Measurements from ENCODE around the gene ACTL8.

ACTL8 gene

DNA sequence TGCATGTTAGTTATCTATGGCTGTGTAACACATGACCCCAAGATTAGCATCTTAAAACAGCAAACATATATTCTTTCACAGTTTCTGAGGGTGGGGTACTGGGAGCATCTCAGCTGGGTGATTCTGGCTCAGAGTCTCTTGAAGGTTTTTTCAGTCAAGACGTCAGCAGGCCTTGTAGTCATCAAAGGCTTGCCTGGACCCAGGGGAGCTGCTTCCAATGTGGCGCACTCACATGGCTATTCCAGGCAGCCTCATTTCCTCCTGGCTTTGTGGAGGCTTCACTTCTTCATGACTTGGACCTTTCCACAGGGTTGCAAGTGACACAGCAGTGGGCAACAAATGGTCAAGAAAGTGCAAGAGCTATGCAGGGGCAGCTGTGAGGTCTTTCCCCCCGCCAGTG, 114.7 kb downstream of the ACTL8 start:
- TF ChIP-seq, protein P1, sequence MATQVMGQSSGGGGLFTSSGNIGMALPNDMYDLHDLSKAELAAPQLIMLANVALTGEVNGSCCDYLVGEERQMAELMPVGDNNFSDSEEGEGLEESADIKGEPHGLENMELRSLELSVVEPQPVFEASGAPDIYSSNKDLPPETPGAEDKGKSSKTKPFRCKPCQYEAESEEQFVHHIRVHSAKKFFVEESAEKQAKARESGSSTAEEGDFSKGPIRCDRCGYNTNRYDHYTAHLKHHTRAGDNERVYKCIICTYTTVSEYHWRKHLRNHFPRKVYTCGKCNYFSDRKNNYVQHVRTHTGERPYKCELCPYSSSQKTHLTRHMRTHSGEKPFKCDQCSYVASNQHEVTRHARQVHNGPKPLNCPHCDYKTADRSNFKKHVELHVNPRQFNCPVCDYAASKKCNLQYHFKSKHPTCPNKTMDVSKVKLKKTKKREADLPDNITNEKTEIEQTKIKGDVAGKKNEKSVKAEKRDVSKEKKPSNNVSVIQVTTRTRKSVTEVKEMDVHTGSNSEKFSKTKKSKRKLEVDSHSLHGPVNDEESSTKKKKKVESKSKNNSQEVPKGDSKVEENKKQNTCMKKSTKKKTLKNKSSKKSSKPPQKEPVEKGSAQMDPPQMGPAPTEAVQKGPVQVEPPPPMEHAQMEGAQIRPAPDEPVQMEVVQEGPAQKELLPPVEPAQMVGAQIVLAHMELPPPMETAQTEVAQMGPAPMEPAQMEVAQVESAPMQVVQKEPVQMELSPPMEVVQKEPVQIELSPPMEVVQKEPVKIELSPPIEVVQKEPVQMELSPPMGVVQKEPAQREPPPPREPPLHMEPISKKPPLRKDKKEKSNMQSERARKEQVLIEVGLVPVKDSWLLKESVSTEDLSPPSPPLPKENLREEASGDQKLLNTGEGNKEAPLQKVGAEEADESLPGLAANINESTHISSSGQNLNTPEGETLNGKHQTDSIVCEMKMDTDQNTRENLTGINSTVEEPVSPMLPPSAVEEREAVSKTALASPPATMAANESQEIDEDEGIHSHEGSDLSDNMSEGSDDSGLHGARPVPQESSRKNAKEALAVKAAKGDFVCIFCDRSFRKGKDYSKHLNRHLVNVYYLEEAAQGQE (IDR thresholded peaks at IDR 0.05; ENCODE audit: insufficient read depth in 1 of 2, low read depth in 2 of 2, low read length in 2 of 2), result no peak
- TF ChIP-seq TAF1 (IDR thresholded peaks at IDR 0.05; ENCODE audit: borderline replicate concordance, insufficient read depth, low read length), result no peak
- TF ChIP-seq FOXP2 (optimal IDR thresholded peaks at IDR 0.05; ENCODE audit: borderline replicate concordance, extremely low read depth, extremely low read length, insufficient read depth), result no peak
- TF ChIP-seq POLR2AphosphoS5 (IDR thresholded peaks at IDR 0.05; ENCODE audit: low read depth, low read length), result no peak
- no peak for TF ChIP-seq SIN3A (IDR thresholded peaks at IDR 0.05; ENCODE audit: borderline replicate concordance, insufficient read depth, low read length)

DNA sequence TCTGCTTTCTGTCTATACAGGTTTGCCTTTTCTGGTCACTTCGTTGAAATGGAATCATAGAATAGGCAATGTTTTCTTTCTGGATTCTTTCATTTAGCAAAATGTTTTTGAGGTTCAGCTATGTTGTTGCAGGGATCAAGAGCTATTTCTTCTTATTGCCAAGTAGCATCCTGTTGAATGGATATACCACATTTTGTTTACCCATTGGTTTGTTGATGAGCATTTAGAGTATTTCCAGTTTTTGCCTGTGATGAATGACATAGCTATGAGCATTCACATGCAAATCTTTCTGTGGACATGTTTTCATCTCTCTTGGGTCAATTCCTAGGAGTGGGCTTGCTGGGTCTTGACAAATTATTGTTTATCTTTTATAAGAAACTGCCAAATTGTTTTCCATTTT, 115.5 kb downstream of the ACTL8 start:
- TF ChIP-seq TAF1 (IDR thresholded peaks at IDR 0.05; ENCODE audit: borderline replicate concordance, insufficient read depth, low read length), result no peak
- TF ChIP-seq, protein P1 (IDR thresholded peaks at IDR 0.05; ENCODE audit: insufficient read depth in 1 of 2, low read depth in 2 of 2, low read length in 2 of 2), result no peak
- TF ChIP-seq FOXP2 (optimal IDR thresholded peaks at IDR 0.05; ENCODE audit: borderline replicate concordance, extremely low read depth, extremely low read length, insufficient read depth), result no peak
- TF ChIP-seq POLR2AphosphoS5 (IDR thresholded peaks at IDR 0.05; ENCODE audit: low read depth, low read length), result no peak
- TF ChIP-seq SIN3A (IDR thresholded peaks at IDR 0.05; ENCODE audit: borderline replicate concordance, insufficient read depth, low read length), result no peak

DNA sequence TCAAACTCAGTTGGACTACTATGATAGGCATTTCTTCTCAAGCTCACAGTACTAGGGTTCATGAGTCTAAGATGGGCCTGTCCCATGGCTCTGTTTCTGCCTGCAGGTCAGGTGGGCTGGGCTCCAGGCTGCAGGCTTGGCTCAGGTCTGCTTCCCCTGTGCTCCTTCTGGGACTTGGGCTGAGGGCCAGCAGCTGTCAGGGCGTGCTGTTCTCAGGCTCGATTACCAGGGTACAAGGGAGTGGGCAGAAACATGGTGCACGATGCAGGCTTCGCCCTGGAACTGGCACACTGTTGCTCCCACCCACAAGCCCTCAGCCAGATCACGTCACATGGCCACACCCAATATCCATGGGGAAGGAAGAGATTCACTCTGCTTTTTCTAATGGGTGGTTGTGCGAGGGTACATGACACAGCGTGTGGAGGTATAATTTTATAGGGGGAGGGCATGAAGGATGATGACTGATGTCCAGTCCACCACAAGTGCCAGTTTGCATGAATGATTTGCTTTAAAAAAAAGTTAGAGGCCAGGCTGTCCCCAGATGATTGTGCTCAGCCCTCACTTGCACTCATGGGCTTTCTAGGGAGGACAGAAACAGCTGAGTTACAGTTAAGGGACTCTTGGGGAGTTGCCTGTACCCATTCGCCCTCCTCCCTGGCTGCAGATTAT, 118.0 kb downstream of the ACTL8 start:
- TF ChIP-seq, protein P1 (IDR thresholded peaks at IDR 0.05; ENCODE audit: insufficient read depth in 1 of 2, low read depth in 2 of 2, low read length in 2 of 2), result no peak
- no peak for TF ChIP-seq FOXP2 (optimal IDR thresholded peaks at IDR 0.05; ENCODE audit: borderline replicate concordance, extremely low read depth, extremely low read length, insufficient read depth)
- TF ChIP-seq SIN3A (IDR thresholded peaks at IDR 0.05; ENCODE audit: borderline replicate concordance, insufficient read depth, low read length), result no peak
- TF ChIP-seq POLR2AphosphoS5 (IDR thresholded peaks at IDR 0.05; ENCODE audit: low read depth, low read length), result no peak
- TF ChIP-seq TAF1 (IDR thresholded peaks at IDR 0.05; ENCODE audit: borderline replicate concordance, insufficient read depth, low read length), result no peak

DNA sequence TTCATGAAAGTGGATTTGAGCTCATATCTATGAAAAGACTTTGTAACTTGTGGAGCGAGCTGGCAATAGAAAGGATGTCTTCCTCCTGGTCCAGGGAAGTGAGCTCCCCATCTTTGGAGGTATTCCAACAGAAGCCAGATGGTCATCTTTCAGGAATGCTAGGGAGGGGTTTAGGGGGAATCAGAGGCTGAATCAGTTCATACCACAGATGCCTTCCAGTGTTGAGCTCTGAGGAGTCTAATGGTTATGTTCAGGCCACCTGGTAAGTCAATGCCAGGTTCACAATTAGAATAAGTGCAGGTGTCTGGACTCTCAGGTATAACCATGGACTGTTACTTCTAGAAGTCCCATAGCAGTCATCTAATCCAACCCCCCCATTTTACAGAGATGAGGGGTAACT, 119.1 kb downstream of the ACTL8 start:
- no peak for TF ChIP-seq SIN3A (IDR thresholded peaks at IDR 0.05; ENCODE audit: borderline replicate concordance, insufficient read depth, low read length)
- TF ChIP-seq POLR2AphosphoS5 (IDR thresholded peaks at IDR 0.05; ENCODE audit: low read depth, low read length), result no peak
- no peak for TF ChIP-seq FOXP2 (optimal IDR thresholded peaks at IDR 0.05; ENCODE audit: borderline replicate concordance, extremely low read depth, extremely low read length, insufficient read depth)
- TF ChIP-seq, protein P1 (IDR thresholded peaks at IDR 0.05; ENCODE audit: insufficient read depth in 1 of 2, low read depth in 2 of 2, low read length in 2 of 2), result no peak
- TF ChIP-seq TAF1 (IDR thresholded peaks at IDR 0.05; ENCODE audit: borderline replicate concordance, insufficient read depth, low read length), result no peak

Data from PFSK-1 (cell line).